Measurements from ENCODE around the gene FKRP.
"Not testable (repeated sequence)": the region's sequence is repeated elsewhere in the genome, so short reads cannot be mapped to it uniquely, and the experiment has no call there.

Gene FKRP

DNA sequence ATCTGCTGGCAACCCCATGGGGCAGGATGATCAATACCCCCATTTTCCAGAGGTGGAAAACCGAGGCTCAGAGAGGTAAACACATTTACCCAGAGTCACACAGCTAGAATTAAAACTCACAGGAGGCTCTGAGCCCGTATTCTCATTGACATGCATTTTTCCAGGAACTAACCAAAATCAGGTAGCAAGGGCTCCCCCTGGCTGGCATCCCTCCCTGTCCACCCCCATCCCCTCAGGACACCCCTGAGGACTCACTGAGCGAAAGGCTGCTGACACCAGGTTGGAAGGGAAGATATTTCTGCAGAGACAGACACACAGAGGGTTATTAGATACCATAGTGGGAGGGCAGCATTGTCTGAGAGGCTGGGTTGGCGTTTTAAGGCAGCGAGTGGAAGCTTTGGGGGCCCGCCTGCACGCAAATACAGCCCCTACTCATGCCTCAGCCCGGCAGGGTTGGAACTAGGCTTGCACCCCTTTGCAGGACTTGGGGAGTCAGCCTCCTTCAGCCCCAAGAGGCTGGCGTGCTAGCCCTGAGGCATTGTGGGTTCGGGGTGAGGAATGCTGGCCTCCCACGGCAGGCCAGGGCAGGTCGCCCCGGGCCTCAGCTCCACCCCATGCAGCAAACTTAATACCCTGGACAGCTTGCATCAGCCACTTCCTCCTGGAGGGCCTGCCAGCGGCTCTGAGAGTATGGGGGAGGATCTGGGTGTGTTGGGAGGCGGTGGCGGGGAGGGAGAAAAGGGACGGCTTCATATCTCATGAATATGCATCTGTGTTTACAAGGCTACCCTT lies 38.6 kb downstream of the FKRP start:
- peak in 1 of 2 donors; percentile 71 for DNase-seq (ENCODE audit: extremely low read depth in 1 of 2, low read depth in 1 of 2)

DNA sequence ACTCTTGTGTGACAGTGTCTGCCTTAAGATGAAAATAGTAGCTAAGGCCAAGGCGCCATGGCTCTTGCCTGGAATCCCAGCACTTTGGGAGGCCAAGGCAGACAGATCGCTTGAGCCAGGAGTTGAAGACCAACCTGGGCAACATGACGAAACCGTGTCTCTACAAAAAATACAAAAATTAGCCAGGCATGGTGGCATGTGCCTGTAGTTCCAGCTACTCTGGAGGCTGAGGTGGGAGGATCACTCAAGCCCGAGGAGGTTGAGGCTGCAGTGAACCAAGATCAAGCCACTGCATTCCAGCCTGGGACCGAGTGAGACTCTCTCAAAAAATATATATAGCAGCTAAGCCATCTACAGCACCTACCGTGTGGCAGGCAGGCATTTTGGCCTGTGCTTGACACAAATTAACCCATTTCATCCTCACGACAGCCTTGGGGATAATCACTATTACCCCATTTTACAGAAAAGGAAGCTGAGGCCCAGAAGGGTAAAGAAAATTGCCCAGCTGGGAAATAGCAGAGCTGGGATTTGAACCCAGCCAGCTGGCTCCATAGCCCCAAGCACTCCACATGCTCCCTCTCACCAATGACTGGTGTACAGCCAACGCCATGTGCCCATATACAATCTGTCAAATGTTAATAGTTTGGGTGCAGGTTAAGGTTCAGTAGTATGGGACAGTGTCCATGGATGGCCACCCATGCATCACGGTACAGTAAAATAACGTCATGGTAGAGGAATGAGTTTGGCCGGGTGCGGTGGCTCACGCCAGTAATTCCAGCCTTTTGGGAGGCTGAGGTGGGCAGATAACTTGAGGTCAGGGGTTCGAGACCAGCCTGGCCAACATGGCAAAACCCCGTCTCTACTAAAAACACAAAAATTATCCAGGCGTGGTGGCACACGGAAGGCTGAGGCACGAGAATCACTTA lies 39.5 kb downstream of the FKRP start:
- no peak for DNase-seq (ENCODE audit: extremely low read depth in 1 of 2, low read depth in 1 of 2)

DNA sequence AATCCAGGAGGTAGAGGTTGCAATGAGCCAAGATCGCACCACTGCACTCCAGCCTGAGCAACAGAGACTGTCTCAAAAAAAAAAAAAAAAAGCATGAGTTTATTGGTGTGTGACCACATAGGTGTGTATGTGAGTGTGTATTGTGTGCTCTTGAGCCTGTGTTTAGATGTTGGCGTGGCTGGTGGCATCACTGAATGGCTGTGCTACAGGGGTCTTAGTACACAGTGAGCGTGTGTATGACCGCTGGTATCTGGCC lies 40.1 kb downstream of the FKRP start:
- DNase-seq (ENCODE audit: extremely low read depth in 1 of 2, low read depth in 1 of 2): no peak

DNA sequence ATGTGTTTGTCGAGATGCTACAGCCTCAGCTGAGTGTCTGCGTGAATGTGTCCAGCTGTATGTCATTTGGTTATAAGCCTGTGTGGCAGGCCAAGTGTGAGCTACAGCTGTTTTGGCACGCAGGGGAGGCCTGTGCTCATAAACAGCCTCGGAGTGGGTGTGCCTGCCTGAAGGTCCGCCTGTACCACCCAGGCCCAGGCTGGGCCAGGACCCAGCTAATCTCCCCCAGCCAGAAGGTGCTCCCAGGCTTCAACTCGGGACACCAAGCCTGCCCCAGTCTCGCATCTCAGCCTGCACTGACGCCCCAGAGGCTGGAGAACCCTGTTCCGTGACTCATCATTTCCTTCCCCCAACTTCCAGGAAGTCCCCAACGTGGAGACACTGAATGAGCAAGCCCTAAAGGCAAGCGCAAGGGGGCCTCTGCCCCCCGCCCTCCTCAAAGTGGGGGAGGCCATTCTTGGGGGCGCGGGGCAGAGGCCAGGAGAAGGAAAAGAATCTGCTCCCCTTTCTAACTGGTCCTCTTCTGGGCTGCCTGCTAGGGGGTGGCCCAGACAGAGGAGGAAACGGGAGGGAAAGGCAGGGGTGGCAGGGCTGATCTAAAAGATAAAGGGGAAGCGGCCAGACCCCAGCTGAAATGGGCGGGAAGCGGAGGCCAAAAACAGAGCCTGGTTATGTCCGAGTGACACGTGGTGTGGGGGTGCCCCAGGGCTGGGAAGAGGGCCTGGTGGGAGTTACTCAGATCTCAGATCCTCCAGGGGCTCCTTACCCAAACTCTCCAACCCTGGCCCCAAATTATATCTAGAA lies 40.6 kb downstream of the FKRP start:
- DNase-seq (ENCODE audit: extremely low read depth in 1 of 2, low read depth in 1 of 2): peak; percentile 70 to 82

DNA sequence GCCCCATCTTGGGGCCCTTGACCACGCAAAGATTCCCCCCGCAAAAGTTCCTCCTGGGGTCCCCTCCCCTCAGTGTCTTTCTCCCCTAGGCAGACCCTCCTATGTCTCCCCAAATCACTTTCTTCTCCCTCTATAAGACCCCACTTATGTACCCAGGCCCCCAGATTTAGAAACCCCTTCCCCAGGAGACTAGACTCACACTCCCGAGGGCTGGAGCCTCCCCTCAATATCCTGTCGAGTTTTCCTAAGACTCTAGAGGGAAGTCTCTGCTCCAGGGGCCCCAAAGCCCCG lies 41.1 kb downstream of the FKRP start:
- DNase-seq (ENCODE audit: extremely low read depth in 1 of 2, low read depth in 1 of 2): no peak

DNA sequence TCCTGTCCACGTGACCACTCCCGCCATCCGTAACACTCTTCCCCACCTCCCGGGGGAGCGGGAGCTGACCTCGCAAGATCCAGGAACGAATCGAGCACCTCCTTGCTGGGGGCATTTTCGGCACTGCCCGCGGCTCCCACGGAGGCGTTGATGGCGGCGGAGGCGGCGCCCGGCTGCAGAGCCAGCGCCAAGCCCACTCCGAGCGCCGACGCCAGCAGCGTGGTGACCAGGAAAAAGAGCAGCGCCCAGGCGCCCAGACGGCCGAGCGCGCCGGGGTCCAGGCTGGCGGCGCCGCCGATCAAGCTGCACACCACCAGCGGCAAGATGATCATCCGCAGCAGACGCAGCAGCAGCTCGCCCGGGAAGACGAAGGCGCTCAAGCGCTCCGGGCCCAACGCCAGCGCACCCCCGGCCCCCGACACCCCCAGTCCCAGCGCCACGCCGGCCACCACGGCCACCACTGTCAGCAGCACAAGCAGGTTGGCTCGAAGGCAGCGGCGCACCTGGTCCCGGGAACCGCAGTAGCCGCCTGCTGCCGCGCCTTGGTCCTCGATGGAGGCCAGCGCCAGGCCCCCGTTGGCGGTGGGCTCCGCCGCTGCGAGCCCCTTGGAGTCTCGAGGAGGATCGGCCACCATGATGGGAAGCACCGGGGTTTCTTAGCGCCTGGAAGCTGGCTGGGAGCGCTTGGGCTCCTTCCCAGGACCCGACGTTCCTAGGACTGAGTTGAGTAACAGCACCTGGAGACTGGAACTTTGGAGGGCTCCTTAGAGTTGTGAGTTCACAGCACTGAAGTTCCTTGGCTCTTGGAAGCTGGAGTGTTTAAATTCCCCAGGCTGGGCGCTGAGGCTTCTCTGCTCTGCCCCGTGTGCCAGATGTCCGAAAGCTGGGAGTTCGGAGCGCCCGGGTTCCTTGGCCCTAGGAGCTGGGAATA lies 41.7 kb downstream of the FKRP start:
- DNase-seq (ENCODE audit: extremely low read depth in 1 of 2, low read depth in 1 of 2): no peak

DNA sequence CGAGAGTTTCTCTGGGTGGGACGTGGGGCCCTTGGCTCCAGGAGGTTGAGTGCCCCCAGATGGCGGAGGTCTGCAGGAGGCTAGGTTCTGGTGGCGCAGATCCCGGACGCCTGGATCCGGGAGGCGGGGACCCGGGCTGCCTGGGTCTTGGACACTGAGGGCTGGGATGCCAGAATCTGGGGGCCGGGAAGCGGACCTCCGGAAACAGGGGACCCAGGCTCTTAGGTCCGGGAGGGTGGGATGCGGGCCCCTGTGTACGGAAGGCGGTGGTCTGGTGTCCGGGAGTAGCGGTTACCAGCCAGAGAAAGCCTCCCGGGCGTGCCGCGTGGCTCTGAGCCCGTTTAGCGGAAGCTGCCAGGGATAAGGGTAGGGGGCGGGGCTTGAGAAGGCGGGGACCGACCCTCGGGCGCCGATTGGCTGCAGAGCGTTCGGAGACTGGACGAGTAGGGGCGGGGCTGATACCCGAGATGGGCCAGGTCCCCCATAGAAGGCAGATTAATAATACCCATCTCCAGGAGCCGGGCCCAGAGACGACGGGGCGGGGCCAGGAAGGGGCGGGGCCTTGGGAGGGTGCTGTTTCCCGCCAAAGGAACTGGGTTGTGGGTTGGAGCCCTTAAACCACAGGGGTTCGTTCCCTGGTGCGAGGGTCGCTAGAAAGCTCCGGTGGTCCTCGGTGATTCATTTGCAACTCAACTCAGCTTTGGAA lies 42.6 kb downstream of the FKRP start, which contains the start of gene SLC1A5:
Gene SLC1A5 (minus strand): TSS at position 333 of the 706 bp plus-strand sequence. CDS start 629 bp downstream, outside the sequence.
- peak; percentile 96 to 99 for DNase-seq (ENCODE audit: extremely low read depth in 1 of 2, low read depth in 1 of 2)

DNA sequence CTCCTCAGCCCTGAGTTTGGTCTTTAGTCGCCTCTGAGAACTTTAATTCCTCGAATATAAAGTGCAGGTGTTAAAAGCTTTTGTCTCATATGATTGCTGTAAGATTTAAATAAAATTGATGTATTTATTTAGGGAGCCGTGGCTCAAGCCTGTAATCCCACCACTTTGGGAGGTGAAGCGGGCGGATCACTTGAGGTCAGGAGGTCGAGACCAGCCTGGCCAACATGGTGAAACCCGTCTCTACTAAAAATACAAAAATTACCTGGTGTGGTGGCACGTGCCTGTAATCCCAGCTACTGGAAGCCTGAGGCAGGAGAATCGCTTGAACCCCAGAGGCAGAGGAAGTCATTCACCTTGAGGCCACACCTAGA lies 43.1 kb downstream of the FKRP start:
- no peak for DNase-seq (ENCODE audit: extremely low read depth in 1 of 2, low read depth in 1 of 2)

DNA sequence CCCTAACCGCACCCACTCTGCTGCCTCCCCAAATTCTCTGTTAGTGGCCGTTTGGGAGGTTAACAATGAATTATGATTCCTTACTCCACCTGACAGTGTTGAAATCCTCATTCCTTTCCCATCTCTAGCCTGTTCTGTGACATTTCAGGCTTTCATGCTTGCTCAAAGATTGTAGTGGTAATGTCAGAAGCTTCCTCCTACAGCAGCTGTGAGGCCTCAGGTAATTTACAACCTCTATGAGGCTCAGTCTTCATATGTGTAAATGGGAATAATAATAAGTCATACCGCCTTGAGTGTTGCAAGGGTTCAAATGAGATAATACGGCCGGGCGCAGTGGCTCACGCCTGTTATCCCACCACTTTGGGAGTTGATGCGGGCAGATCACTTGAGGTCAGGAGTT lies 43.5 kb downstream of the FKRP start:
- DNase-seq (ENCODE audit: extremely low read depth in 1 of 2, low read depth in 1 of 2): no peak

DNA sequence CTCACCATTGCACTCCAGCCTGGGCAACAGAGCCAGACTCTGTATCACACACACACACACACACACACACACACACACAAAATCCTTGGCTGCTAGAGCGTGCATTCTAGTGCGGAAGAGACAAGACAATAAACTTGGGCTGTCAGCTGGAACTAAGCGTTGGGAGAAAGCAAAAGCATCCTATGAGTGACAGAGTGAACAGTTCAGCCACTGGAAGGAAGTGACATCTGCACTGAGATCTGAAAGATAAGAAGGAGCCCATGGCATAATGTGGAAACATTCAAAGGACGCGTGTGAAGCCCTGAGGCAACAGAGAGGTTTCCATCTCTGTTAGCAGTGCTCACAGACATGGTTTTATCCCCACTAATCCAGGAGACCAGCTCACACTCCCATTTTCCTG lies 46.1 kb downstream of the FKRP start:
- no peak for DNase-seq (ENCODE audit: extremely low read depth in 1 of 2, low read depth in 1 of 2)

DNA sequence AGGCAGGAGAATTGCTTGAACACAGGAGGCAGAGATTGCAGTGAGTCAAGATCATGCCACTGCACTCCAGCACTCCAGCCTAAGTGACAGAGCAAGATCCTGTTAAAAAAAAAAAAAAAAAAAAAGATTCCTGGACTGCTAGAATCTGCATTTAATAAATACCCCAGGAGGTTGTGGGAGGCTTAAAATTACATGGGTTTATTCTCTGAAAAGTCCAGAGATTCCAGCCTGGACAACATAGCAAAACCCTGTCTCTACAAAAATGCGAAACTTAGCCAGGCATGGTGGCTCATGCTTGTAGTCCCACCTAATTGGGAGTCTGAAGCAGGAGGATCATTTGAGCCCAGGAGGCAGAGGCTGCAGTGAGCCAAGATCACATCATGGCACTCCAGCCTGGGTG lies 52.0 kb downstream of the FKRP start:
- DNase-seq (ENCODE audit: extremely low read depth in 1 of 2, low read depth in 1 of 2): no peak

DNA sequence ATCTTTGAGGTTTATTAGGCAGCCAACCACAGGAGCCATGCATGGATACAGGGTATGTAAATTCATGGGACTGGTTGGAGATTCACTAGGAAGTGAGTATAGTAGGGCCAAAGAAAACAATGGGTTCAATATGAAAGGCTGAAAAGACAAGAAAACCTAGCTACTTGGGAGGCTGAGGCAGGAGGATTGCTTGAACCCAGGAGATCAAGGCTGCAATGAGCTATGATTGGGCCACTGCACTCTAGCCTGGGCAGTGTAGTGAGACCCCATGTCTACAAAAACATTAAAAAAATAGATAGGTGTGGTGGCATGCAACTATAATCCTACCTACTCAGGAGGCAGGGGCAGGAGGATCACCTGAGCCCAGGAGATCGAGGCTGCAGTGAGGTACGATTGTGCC lies 52.9 kb downstream of the FKRP start:
- DNase-seq (ENCODE audit: extremely low read depth in 1 of 2, low read depth in 1 of 2): no peak

DNA sequence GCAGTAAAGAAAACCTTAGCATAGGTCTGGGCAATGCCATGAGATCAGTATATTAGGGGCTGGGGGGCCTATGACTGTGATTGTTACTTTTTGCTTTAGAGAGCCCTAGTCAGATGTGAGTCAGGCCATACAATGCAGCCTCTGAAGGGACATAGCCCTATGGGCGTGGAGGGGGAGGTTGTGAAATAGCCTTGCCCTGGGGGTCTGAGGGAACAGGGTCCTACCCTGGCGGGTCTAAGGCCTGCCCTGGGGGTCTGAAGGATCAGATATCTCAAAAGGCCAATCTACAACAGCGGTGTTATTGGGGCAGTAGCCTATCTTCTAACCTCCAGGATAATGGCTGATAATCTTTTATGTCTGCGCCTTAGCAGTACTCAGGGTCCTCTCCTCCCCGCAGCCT lies 56.3 kb downstream of the FKRP start:
- DNase-seq (ENCODE audit: extremely low read depth in 1 of 2, low read depth in 1 of 2): no peak

DNA sequence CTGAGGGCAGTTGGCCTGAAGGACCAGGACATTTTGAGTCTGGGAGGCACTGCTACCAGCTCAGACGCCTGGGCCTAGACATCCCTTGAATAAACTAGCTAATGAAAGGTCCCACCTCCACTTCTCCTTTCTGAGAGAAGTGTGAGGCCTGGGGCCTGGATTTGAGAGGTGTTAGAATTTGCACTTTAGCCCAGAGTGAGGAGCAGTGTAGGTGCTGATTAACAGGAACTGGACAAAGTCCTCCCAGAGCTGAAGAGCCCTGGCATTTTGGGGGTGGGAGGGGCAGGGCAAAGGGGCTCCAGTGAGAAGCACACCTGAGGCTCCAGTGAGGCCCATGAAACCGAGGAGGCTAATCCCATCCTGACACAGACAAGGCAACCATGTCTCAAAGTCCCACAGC lies 57.7 kb downstream of the FKRP start:
- DNase-seq (ENCODE audit: extremely low read depth in 1 of 2, low read depth in 1 of 2): no peak

DNA sequence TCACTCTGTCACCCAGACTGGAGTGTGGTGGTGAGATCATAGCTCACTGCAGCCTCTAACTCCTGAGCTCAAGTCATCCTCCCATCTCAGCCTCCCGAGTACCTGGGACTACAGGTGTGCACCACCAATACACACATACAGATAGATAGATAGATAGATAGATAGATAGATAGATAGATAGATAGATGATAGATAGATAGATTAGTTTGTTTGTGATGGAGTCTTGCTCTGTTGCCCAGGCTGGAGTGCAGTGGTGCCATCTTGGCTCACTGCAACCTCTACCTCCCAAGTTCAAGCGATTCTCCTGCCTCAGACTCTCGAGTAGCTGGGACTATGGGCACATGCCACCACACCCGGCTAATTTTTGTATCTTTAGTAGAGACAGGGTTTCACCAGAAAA lies 58.6 kb downstream of the FKRP start:
- DNase-seq (ENCODE audit: extremely low read depth in 1 of 2, low read depth in 1 of 2): not testable (repeated sequence)

DNA sequence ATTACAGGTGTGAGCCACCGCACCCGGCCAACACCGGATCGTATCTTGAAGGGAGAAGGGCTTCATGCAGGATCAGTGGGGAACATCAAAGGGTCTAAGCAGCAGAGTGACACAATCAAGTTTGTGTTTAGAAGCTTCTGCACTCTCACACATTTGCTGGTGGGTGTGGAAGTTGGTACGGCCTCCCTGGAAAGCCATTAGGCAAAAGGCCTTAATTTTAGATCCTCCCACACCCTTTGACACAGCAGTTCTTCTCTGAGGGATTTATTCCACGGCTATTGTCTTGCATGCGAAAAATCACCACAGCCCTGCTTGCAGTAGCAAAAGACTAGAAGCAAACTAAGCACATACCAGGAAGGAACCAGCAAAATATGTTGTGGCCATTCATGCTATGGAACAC lies 60.8 kb downstream of the FKRP start:
- DNase-seq (ENCODE audit: extremely low read depth in 1 of 2, low read depth in 1 of 2): no peak
